PC-9 (cell line): Measurements from ENCODE around the gene SHISA4. TPM values are rescaled to one million over a fixed set of nuclear protein-coding genes. Genes with fewer than 3 reads are reported as not detected.
"Not testable (repeated sequence)": the region's sequence is repeated elsewhere in the genome, so short reads cannot be mapped to it uniquely, and the experiment has no call there.

ENCODE experiments used
- BruUV-seq: library from RNA; stranded (reverse); fragments of 400-500 nt; replicated peaks from 2 replicates; lab custom pipeline; 2021; lab: Mats Ljungman, UMichigan
- CTCF ChIA-PET: fragments of 300-600 bp; sonication (Branson Sonifier 250); formaldehyde crosslinking; loops from one replicate; lab custom pipeline; 2022; ENCODE audit warnings: antibody characterized with exemption; lab: Charles Lee
- POLR2A ChIA-PET: fragments of 300-600 bp; sonication (Branson Sonifier 250); formaldehyde crosslinking; loops from one replicate; lab custom pipeline; 2022; ENCODE audit warnings: antibody characterized with exemption; ENCODE audit not compliant: unreplicated experiment; lab: Charles Lee
- DNase-seq, 2 experiments: peaks; one replicate each; pipeline versions ENCODE4 v3.0.0 to v3.0.0-alpha.2; 2015 to 2022; ENCODE audit warnings: mixed read lengths in 1 of 2
- H2AFZ ChIP-seq: fragments of 200-600 bp; sonication (generic); 2 replicates; pipeline ENCODE4 v1.8.1; 2017; ENCODE audit warnings: antibody characterized with exemption
- H3F3A ChIP-seq: fragments of 200-600 bp; sonication (generic); 2 replicates; pipeline ENCODE4 v1.8.1; 2017; ENCODE audit warnings: antibody characterized with exemption, mild to moderate bottlenecking, low read depth; ENCODE audit not compliant: insufficient read depth
- H3K27ac ChIP-seq: fragments of 200-600 bp; sonication (generic); 2 replicates; pipeline ENCODE4 v1.6.1; 2016; ENCODE audit warnings: mixed run types
- H3K27me3 ChIP-seq: fragments of 200-600 bp; sonication (generic); 2 replicates; pipeline ENCODE4 v1.6.1; 2016; ENCODE audit warnings: low read depth, mixed run types; ENCODE audit not compliant: insufficient read depth
- H3K36me3 ChIP-seq: fragments of 200-600 bp; sonication (generic); 2 replicates; pipeline ENCODE4 v1.6.1; 2016; ENCODE audit warnings: low read depth, mixed run types
- H3K4me1 ChIP-seq: fragments of 200-600 bp; sonication (generic); replicated peaks from 2 replicates; pipeline ENCODE4 v1.6.1; 2016; ENCODE audit warnings: mixed run types; ENCODE audit not compliant: insufficient read depth
- H3K4me2 ChIP-seq: fragments of 200-600 bp; sonication (generic); 2 replicates; pipeline ENCODE4 v1.6.1; 2017; ENCODE audit warnings: mixed run types
- H3K4me3 ChIP-seq: fragments of 200-600 bp; sonication (generic); 2 replicates; pipeline ENCODE4 v1.6.1; 2016; ENCODE audit warnings: mixed run types
- H3K79me2 ChIP-seq: fragments of 200-600 bp; sonication (generic); 2 replicates; pipeline ENCODE4 v1.6.1; 2017; ENCODE audit warnings: low read depth, mixed run types
- H3K9me2 ChIP-seq: fragments of 200-600 bp; sonication (generic); 2 replicates; pipeline ENCODE4 v1.8.1; 2017; ENCODE audit warnings: mild to moderate bottlenecking; ENCODE audit not compliant: insufficient read depth
- H3K9me3 ChIP-seq: fragments of 200-600 bp; sonication (generic); 2 replicates; pipeline ENCODE4 v1.8.1; 2016; ENCODE audit warnings: low read depth; ENCODE audit not compliant: insufficient read depth
- H4K20me1 ChIP-seq: fragments of 200-600 bp; sonication (generic); 2 replicates; pipeline ENCODE4 v1.8.1; 2017; ENCODE audit not compliant: insufficient read depth
- CTCF ChIP-seq: fragments of 200-600 bp; sonication (generic); conservative IDR thresholded peaks from 2 replicates; pipeline ENCODE4 v1.6.1; 2017; ENCODE audit warnings: mixed run types, antibody characterized with exemption, mild to moderate bottlenecking, moderate library complexity
- EZH2 ChIP-seq: fragments of 200-600 bp; sonication (generic); IDR thresholded peaks from 2 replicates; pipeline ENCODE4 v1.8.0; 2017; ENCODE audit warnings: antibody characterized with exemption, low read depth
- intact Hi-C: fragments of 100-400 bp; cut with micrococcal nuclease; formaldehyde crosslinking; loops from one replicate; pipeline ENCODE4 v1.10.0; 2022; ENCODE audit not compliant: unreplicated experiment
- total RNA-seq: library from RNA; stranded (reverse); gene quantifications from 2 replicates; pipeline ENCODE4 v1.2.3, GENCODE V29; 2021

Gene SHISA4
- total RNA-seq, 1 experiment from 2014 or later = 22.4 TPM

DNA sequence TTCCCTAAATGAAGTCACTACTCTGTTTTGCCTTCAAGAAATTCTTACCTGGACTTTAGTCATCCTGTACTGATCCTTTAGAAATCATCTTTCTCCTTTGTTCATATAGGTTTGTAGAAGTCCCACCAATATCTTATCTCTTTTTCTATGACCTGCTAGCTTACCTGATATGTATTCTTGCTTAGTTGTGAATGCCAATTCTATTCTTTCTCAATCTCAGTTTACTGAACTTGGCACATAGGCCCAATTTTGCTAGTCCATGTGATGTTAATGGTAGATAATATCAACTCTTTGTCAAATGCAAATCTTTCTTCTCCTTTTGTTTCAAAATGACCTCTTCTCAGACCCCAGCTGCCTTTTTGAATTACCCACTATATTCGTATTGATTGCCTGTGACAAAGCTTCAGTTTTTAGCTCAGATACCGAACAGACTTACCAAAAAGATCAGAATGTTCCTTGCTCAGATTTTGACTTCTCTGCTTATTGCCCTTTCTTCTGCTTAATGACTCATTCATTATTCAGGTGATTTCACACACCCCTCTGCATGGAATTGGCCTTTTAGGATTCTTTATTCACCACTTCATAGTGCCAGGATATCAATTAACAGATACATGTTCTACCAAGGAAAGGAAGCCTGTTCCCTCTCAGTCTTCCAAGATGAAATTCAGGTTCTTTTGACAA, 39.2 kb upstream of the SHISA4 start:
- DNase-seq = no peak
- CTCF ChIA-PET = no interaction called here
- intact Hi-C loops = no loop called here
- peaks cover 48% of the 10 kb centered on the region for H3K79me2 ChIP-seq
- H3K4me1 ChIP-seq = peaks cover 40% of the 10 kb centered on the region
- BruUV-seq = no TSS peak
- no peaks in the 10 kb centered on the region for H3K9me3 ChIP-seq
- H3K36me3 ChIP-seq = peaks cover 42% of the 10 kb centered on the region
- no peaks in the 10 kb centered on the region for H3K27me3 ChIP-seq
- H3K4me2 ChIP-seq = peak overlapping the region; percentile 54
- H3F3A ChIP-seq = peaks cover 46% of the 10 kb centered on the region
- H3K9me2 ChIP-seq = no peaks in the 10 kb centered on the region
- no peak overlapping the region for H2AFZ ChIP-seq
- H4K20me1 ChIP-seq = peaks cover 4% of the 10 kb centered on the region; the same call in 1 of the 2 replicates
- POLR2A ChIA-PET = interaction anchor here (0.6 to 0.7 kb wide), 3 partner anchors 10 to 33 kb away, joined by 3 to 7 read pairs (median 3); no protein-coding TSS in a partner anchor
- H3K4me3 ChIP-seq = no peak overlapping the region; the same call in 1 of the 2 replicates
- no peak for TF ChIP-seq EZH2
- TF ChIP-seq CTCF = no peak
- H3K27ac ChIP-seq = peak overlapping the region; percentile 78

DNA sequence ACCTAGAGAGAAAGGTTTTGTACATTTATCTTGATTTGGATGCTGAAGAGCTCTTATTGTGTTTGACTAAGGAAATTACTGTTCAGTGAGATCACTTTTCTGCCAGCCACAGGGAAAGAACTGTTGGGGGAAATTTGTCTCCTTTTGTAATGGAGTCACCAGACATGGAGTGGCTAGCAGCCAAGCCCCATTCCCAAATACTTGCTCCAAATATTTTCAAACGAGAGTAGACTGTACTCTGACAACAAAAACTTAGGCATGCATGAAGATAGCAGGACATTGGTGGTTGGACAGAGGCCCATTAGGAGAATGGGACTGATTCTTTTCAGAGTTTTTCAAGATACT, 38.7 kb upstream of the SHISA4 start:
- H3K36me3 ChIP-seq = peaks cover 47% of the 10 kb centered on the region
- BruUV-seq = no TSS peak
- H4K20me1 ChIP-seq = peaks cover 4% of the 10 kb centered on the region; the same call in 1 of the 2 replicates
- peak overlapping the region; percentile 78 for H3K27ac ChIP-seq
- H3K27me3 ChIP-seq = no peaks in the 10 kb centered on the region
- TF ChIP-seq EZH2 = no peak
- no peak for TF ChIP-seq CTCF
- peaks cover 43% of the 10 kb centered on the region for H3K79me2 ChIP-seq
- H3K4me2 ChIP-seq = peak overlapping the region; percentile 54
- peak; percentile 44 to 84 for DNase-seq
- H2AFZ ChIP-seq = no peak overlapping the region
- ChIA-PET POLR2A (interaction anchor here (0.7 kb wide), 2 partner anchors 10 to 20 kb away, joined by 3 read pairs; no protein-coding TSS in a partner anchor), CTCF (no interaction called here)
- peaks cover 40% of the 10 kb centered on the region for H3K4me1 ChIP-seq
- H3K9me2 ChIP-seq = no peaks in the 10 kb centered on the region
- intact Hi-C loops = no loop called here
- no peak overlapping the region for H3K4me3 ChIP-seq
- no peaks in the 10 kb centered on the region for H3K9me3 ChIP-seq
- peaks cover 46% of the 10 kb centered on the region for H3F3A ChIP-seq

GRCh38 chr1:201851949-201852348, 36.7 kb upstream of the SHISA4 start:
- ChIA-PET CTCF (no interaction called here), POLR2A (no interaction called here)
- BruUV-seq = no TSS peak
- H3K27ac ChIP-seq = no peak overlapping the region
- intact Hi-C loops = no loop called here
- peaks cover 67% of the 10 kb centered on the region for H3K36me3 ChIP-seq
- peaks cover 46% of the 10 kb centered on the region for H3F3A ChIP-seq
- TF ChIP-seq CTCF (no peak), EZH2 (no peak)
- DNase-seq = no peak
- H2AFZ ChIP-seq = no peak overlapping the region
- no peaks in the 10 kb centered on the region for H3K9me3 ChIP-seq
- no peaks in the 10 kb centered on the region for H3K9me2 ChIP-seq
- peaks cover 4% of the 10 kb centered on the region; the same call in 1 of the 2 replicates for H4K20me1 ChIP-seq
- H3K27me3 ChIP-seq = no peaks in the 10 kb centered on the region
- H3K4me1 ChIP-seq = peaks cover 40% of the 10 kb centered on the region
- no peak overlapping the region for H3K4me3 ChIP-seq
- peaks cover 23% of the 10 kb centered on the region for H3K79me2 ChIP-seq
- H3K4me2 ChIP-seq = no peak overlapping the region

DNA sequence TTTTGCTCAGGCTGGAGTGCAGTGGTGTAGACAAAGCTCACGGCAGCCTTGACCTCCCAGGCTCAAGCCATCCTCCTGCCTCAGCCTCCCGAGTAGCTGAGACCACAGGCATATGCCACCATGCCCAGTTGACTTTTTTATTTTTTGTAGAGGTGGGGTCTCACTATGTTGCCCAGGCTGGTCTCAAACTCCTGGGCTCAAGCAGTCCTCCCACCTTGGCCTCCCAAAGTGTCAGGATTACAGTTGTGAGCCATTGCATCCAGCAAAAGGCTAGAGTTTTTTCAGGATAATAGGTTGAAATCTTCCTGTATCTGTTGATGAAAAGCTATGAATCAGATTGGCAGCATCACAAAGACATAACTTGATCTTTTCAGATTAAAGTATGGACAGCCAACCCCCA, 32.0 kb upstream of the SHISA4 start:
- H3K27me3 ChIP-seq, POLR2A ChIA-PET, H2AFZ ChIP-seq, H3K4me2 ChIP-seq, H3K4me3 ChIP-seq, H3K9me2 ChIP-seq, intact Hi-C loops, H3K9me3 ChIP-seq, H4K20me1 ChIP-seq, DNase-seq, H3K79me2 ChIP-seq, H3K27ac ChIP-seq, H3K4me1 ChIP-seq, BruUV-seq: not testable (repeated sequence)
- Histone ChIP-seq H3K36me3 (peaks cover 80% of the 10 kb centered on the region), H3F3A (peaks cover 25% of the 10 kb centered on the region; the same call in 1 of the 2 replicates)
- CTCF ChIA-PET = interaction anchor here (0.6 kb wide), 1 partner anchor 1067 kb away, joined by 4 read pairs; no protein-coding TSS in a partner anchor
